HG03442 (cell line): ENCODE results near the gene HCFC1.

Experiments
- ATAC-seq: cut with Tn5 transposase; IDR thresholded peaks from one replicate; pipeline ENCODE4 v1.9.1; 2021; ENCODE audit warnings: mild to moderate bottlenecking, moderate library complexity; ENCODE audit not compliant: unreplicated experiment

HCFC1 gene

GRCh38 chrX:153926552-153926857, 45.1 kb downstream of the HCFC1 start:
- ATAC-seq: no peak

GRCh38 chrX:153925739-153926551, 45.7 kb downstream of the HCFC1 start, which contains the start of gene ARHGAP4:
Gene ARHGAP4, minus strand, starts transcription at chrX:153926264. Its CDS starts 62 bp downstream, at chrX:153926202.
- no peak for ATAC-seq

- no peak for ATAC-seq
Measured at GRCh38 chrX:153925387-153925738, 46.3 kb downstream of the HCFC1 start.

GRCh38 chrX:153924149-153924861, 47.3 kb downstream of the HCFC1 start:
- no peak for ATAC-seq

- no peak for ATAC-seq
Measured at GRCh38 chrX:153922932-153923857, 48.4 kb downstream of the HCFC1 start.

GRCh38 chrX:153921511-153922446, 49.8 kb downstream of the HCFC1 start:
- no peak for ATAC-seq

- ATAC-seq: no peak
Measured at GRCh38 chrX:153921070-153921469, 50.5 kb downstream of the HCFC1 start.

- no peak for ATAC-seq
Measured at GRCh38 chrX:153920546-153920945, 51.1 kb downstream of the HCFC1 start.

- ATAC-seq: no peak
Measured at GRCh38 chrX:153919281-153919680, 52.3 kb downstream of the HCFC1 start.

GRCh38 chrX:153917869-153918268, 53.7 kb downstream of the HCFC1 start:
- ATAC-seq: no peak

GRCh38 chrX:153913701-153914100, 57.9 kb downstream of the HCFC1 start:
- ATAC-seq: no peak

GRCh38 chrX:153913211-153913610, 58.4 kb downstream of the HCFC1 start:
- no peak for ATAC-seq

- ATAC-seq: no peak
Measured at GRCh38 chrX:153911798-153912197, 59.8 kb downstream of the HCFC1 start.

- no peak for ATAC-seq
Measured at GRCh38 chrX:153910446-153910845, 61.2 kb downstream of the HCFC1 start.

GRCh38 chrX:153909980-153910360, 61.6 kb downstream of the HCFC1 start:
- ATAC-seq: no peak

- ATAC-seq: no peak
Measured at GRCh38 chrX:153909024-153909979, 62.3 kb downstream of the HCFC1 start.

GRCh38 chrX:153908219-153908860, 63.3 kb downstream of the HCFC1 start:
- no peak for ATAC-seq

- ATAC-seq: no peak
Measured at GRCh38 chrX:153907456-153907855, 64.2 kb downstream of the HCFC1 start.
